GM19328 (cell line): ENCODE measurements around the gene MSH3.

Experiments used
- ATAC-seq: cut with Tn5 transposase; IDR thresholded peaks from one replicate; pipeline ENCODE4 v1.9.1; 2021; ENCODE audit warnings: mild to moderate bottlenecking, moderate library complexity; ENCODE audit not compliant: unreplicated experiment

The MSH3 gene

DNA sequence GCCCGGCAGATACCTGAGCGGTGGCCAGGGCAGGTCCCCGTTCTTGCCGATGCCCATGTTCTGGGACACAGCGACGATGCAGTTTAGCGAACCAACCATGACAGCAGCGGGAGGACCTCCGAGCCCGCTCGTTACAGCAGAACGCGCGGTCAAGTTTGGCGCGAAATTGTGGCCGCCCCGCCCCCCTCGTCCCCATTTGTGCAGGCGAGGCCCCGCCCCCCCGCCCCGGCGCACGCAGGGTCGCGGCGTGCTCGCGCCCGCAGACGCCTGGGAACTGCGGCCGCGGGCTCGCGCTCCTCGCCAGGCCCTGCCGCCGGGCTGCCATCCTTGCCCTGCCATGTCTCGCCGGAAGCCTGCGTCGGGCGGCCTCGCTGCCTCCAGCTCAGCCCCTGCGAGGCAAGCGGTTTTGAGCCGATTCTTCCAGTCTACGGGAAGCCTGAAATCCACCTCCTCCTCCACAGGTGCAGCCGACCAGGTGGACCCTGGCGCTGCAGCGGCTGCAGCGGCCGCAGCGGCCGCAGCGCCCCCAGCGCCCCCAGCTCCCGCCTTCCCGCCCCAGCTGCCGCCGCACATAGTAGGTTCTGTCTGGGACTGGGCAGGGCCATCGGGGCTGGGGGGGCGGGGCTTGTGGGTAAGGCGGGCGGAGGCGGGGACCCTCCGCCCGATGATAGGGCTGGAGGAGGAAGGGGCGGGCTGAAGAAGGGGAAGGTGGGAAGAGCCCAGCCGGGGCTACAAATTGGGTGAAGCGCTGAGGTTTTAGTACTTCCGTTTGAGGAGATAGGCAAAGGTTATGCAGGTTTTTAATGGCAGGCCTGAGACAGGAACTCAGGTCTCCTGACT is at the start of gene MSH3, which contains the start of gene DHFR:
Gene MSH3 (plus strand): TSS at position 262 of the 840 bp plus-strand sequence. CDS start 76 bp downstream, at position 338.
Gene DHFR (minus strand): TSS at position 593 of the 840 bp plus-strand sequence. CDS start 494 bp downstream, at position 99.
- peak; percentile 28 for ATAC-seq

DNA sequence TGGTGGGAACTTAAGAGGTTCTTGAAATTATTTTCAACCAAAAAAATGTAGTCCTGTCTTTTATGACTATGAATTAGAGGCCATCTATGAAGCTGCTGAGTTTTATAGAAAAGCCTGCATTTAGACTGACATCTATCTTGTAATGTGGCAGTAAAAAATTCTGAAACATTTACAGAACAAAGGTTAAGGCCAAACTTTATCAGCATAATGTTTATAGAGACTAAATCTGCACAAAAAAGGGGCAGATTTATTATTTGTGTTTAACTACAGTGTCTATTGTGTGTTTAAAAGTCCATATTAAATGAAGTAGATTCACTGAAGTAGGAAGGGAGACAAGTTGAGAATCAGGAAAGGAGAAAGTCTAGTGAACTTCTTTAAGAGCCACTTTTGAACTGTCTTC is 47.1 kb upstream of the MSH3 start:
- ATAC-seq, result no peak

DNA sequence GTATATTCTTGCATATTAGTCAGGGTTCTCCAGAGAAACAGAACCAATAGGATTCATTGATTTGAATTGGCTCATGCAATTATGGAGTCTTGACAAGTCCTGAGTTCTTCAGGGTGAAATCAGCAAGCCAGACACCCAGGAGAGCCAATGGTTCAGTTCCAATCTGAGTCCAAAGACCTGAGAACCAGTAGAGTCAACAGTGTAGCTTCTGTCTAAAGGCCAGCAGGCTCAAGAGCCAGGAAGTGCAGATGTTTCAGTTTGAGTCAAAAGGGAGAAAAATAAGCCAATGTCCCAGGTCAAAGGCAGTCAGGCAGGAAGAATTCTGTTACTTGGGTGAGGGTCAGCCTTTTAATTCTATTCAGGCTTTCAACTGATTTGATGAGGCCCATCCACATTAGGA is 46.6 kb upstream of the MSH3 start:
- no peak for ATAC-seq

DNA sequence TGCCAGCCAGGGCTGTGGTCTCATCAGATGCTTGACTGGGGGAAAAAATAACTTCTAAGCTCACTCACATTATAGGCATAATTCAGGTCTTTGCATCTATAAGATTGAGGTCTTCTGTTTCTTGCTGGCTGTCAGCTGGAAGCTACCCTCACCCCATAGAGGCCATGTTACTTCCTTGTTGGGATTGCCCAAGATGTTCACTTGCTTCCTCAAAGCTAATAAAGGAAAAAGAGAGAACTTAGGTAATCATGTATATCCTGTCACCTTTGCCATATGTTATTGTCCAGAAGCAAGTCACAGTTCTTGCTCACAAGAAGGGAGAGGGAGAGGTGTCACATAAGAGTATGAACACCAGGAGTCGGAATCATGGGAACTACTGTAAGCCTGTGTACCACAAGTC is 45.7 kb upstream of the MSH3 start:
- ATAC-seq, result no peak

DNA sequence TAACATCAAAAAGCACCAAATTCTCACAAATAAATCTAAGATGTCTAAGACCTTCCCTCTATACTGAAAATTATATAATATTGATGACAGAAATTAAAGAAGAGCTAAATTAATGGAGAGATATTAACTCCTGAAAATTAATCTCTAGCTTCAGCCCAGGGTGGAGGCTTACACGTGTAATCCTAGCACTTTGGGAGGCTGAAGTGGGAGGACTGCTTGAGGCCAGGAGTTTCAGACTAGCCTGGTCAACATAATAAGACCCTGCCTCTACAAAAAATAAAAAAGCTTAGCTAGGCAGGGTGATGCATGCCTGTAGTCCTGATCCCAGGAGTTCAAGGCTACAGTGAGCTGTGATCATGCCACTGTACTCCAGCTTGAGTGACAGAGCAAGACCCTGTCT is 44.8 kb upstream of the MSH3 start:
- no peak for ATAC-seq

DNA sequence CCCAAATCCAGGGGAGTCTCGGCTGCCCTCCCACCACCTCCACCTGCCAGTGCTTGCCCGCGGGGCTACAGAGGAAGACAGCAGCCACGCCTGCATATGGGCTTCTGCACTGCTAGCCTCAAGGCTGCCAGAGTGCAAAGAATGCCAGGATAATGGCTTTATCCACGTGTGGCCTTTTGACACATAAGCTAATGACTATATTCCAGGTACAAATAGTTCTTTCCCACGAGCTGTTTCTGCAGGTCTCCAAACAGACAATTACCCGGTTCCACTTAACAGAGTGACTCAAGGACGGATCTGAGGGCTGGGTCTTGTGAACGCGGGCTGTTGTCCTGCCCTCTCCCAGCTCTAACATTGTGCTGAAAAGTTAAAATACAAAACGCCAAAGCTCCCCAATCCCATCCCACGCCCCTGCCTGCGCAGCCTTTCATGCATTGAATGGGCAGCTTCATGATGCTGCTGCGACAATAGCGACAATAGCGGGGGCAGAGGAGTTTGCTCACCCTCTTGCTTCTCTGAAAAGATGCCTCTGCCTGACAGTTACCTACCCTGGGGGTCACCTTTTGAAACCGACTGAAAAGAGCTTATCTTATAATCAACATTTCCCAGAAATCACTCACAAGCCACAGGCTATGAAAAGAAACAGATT is 39.1 kb upstream of the MSH3 start:
- no peak for ATAC-seq

DNA sequence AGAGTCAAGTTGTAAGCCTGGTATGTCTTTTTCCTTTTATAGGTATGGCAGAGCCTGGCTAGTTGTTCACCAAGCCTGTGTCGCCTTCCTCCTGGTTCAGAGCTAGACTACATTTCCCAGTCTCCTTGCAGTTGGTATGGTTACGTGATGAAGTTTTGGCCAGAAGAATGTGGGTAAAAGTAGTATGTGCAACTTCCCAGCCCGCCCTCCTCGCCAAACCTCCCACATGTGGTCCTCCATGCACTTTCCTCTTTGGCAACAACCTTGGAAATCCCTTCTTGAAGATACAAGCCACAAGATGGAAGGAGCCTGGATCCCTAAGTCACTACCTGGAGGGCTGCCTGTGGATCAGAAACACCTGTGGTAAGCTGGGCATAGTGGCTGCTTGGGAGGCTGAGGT is 36.0 kb upstream of the MSH3 start:
- no peak for ATAC-seq

DNA sequence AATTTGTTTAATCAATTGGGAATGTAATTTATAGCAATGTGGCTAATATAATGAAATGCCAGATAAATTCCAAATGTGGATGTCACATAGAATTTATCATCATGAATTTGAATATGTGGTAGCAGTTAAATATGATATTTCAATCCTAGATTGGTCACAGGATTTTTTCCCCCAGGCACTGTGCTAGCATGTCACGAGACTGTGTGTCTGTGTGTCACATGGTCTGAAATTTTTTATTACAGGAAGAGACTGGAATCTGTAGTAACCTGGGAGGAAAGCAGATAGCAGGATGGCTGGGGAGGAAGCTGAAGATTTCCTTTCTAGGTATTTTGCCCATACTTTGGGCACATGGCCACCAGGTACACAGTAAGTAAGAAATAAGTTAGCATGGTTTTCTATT is 35.4 kb upstream of the MSH3 start:
- ATAC-seq, result no peak

DNA sequence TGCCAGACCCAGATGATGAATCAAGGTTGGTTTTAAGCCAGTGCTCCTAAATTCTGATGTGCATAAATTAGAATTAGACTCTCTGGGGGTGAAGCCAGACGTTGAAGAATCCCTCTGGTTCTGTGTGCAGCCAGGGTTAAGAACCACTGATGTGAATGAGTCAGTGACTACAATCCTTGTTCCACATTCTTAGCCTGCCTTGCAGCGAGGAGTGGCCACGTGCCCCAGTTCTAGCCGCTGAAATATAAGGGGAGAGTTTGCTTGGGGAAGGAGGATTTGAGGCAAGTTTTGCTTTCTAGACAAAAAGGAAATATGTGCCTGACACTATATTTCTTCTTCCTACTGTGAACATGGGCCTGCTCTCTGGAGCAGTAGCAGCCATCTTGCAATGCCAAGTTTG is 34.2 kb upstream of the MSH3 start:
- ATAC-seq, result no peak

DNA sequence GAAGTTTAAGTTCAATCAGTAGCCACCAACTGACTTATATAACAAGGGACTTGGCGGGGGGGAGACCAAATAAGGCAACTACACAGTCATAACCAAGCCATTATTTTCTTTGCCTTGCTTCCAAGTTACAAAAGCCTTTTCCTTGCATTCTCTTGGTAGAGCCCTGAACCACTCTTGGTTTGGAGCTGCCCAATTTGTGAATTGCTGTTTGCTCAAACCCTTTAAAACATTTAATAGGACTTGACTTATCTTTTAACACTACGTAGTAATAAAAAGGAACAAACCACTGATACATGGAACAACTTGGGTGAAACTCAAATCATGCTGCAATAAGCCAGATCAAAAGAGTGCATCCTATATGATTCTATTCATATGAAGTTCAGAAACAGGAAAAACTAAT is 31.7 kb upstream of the MSH3 start:
- ATAC-seq, result no peak

DNA sequence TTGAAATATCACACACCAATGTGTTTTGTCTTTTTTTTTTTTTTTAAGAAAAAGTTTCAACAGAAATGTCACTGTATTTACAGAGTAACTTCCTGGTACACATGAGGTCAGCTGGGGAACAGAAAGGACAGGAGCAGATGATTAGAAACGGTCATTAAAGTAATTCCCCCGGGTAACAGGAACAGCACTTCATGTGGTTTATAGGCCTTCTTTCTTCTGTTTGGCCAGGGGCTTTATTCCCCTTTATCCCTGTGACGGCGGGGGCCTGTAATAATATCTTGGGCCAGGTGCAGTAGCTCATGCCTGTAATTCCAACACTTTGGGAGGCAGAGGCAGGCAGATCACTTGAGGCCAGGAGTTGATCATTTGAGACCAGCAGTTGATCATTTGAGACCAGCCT is 30.5 kb upstream of the MSH3 start:
- no peak for ATAC-seq

DNA sequence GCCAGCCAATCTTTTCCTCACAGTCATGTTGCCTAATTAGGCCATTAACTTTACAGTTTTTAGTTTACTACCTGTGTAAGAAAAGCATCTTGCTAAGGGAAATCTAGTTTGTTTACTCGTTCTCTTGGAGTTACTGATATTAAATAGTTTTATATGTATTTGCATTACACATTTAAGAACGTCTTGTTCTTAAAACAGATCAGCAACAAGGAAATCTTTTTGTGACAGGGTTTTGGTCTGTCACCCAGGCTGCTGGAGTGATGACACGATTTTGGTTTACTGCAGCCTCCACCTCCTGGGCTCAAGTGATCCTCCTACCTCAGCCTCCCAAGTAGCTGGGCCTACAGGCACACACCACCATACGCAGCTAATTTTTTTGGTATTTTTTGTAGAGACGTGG is 29.2 kb upstream of the MSH3 start:
- ATAC-seq, result no peak

DNA sequence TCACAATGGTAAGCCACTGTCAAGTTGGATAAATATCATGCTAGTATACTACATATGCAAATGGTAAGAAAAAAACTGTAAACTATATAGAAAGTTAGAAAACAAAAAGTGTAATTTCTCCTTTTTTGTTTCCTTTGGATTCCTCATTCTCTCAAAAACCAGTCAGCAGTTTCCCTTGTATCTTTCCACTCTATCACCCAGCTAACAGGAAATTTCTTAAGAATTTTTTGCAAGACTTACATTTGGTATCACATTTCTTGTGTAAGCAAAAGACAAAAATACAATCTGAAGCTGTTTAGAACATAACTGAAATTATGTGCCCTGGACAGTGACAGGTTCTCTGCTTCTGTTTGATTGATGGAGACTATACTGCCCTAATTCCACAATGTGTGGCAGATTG is 25.2 kb upstream of the MSH3 start:
- no peak for ATAC-seq

DNA sequence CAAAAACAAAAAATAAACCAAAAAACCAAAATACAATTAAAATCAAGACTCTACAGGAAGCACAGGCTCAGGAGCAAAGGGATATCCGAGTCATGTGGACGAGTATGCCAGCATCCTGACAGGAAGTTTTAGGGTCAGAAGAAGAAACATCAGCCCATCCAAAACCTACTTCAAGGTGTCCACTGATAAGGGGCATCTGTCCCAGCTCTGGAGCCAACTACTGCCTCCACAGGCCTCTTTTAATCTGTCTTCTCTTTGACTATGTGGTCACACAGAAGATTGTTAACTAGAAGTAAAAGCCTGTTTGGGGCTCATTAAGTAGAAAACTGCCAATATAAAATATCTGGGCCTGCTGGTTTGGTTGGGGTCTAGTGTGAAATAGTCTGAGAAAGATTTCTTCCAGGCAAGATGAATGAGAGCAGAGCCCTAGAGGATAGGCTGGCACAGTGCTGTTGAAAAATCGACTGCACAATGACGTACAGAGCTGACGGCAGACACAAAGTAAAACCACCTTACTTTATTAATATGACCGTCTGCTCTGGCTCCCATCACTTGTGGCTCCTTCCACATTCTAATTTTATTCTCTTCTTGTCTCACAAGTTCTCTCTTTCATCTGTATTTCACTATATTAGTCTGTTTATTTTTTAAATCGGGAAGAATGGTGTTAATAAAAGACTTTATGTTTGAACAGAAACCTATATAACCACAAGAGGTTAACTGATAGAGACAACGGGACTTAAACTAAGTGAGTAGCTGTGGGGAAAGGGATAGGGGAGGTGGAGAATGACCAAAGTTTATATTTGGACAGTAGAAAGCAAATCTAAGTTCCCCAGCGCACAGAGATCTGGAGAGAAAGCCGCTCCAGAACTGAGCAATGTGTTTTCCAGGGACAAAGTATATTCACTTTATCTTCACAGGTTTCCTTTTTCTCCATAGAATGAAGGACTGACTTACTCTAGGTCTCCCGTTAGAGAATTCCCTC is 22.9 kb upstream of the MSH3 start:
- ATAC-seq, result no peak

DNA sequence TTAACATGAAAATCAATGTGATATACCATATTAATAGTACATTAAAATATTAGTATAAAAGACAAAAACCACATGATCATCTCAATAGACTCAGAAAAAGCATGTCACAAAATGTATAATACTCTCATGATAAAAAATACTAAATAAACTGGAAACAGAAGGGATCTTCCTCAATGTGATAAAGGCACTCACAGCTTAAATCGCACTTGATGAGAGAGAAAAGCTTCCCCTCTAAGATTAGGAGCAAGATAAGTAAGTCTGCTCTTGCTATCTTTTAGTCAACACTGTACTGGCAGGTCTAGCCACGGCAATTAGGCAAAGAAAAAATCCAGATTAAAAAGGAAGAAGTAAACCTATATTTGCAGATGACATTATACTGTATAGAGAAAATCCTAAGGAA is 21.8 kb upstream of the MSH3 start:
- ATAC-seq, result no peak

DNA sequence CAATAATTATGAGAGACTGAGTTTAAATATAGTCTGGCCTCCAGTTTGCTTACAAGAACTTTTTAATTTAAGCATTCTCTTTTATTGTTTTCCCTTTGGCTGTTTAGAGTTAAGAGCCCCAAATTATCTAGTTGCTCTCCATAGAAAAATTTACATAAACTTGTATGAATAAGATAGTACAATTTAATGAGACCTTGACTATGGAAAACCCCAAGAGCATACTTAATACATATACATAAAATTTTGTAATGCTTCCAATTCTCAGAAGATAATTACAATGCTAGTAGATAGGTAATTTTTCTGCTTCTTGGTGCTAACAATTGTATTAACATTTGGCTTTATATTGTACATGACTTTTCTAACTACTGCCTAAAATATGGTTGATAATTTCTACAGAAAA is 20.3 kb upstream of the MSH3 start:
- no peak for ATAC-seq

DNA sequence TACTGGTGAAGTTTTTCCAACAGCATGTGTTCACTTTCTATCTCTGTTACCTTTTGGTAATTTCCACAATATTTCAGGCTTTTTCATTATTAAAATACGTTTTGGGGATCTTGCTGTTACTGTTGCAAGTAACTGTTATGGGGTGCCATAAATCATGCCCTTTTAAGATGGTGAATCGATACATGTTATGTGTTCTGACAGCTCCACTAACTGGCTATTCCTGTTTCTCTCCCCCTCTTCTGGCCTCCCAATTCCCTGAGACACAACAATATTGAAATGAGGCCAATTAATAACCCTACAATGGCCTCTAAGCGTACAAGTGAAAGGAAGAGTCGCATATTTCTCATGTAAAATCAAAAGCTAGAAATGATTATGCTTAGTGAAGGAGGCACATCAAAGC is 13.1 kb upstream of the MSH3 start:
- no peak for ATAC-seq

DNA sequence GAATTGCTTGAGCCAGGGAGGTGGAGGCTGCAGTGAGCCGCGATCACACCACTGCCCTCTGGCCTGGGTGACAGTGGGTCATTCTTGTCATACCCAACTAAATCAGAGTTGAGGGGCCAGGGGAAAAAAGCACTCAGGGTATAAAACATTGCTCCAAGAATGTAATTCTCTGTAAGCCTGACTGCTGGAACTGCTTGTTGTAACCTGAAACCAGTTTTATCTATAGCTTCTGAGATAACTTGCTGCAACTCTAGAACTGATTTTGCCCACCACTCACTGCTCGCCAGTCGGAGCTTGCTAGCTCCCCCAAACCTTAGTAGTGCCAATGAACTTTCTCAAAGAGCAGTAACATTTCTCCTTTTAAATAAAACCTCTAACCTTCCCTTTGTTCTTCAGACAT is 9.6 kb upstream of the MSH3 start:
- ATAC-seq, result no peak

DNA sequence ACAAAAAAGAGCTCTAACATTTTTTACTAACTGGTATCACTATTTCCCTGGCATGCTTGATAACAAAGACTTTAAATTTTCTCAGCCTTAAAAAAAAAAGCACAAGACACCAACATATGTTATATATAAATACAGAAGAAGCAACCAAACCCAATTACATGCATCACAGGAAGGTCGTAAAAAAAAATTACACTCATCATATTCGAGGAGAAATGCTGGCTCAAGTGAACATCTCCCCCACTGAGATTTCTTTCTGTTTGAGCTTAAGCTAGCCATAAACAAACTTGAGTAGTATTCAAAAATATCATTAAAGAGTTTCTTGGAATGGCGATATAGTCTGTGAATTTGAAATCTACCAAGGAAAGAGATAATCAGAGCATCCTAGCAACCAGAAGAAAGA is 7.5 kb upstream of the MSH3 start:
- ATAC-seq, result no peak

DNA sequence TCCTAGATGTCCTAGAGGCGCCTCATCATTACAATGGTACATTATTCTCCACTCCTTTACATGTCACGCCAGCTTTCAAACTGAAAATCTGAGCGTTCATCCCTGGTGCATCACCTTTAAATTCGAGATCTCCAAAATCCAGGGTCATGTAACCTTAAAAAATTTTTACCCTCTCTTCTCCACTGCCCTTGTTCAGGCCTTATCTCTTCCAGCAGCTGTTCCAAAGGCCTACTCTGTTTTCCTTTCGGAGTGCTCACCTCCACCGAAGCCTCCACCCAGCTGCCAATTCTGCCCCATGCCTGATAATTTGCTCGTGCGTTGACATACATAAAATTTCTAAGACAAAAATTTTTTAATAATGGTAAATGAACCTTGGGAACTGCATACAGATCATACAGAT is 950 bp upstream of the MSH3 start:
- ATAC-seq, result no peak

DNA sequence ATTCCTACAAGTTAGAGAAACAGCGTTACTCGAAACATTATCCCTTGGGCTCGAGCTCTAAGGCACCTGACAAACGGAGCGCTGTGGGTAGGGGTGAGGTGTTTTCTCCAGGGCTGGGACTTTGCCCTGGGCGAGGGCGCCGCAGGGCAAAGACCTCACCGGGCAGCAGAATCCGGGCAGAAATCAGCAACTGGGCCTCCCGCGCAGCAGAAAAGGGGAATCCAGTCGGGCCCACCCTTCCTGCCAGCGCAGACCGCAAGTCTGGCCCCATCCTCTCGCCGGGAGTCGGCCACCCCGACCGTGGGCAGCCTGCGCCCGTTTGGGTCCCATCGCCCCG is 430 bp upstream of the MSH3 start:
- no peak for ATAC-seq
